Glutamatergic neuron (in vitro differentiated cells): Measurements from ENCODE around the gene MAP3K12. TPM values are rescaled to one million over a fixed set of nuclear protein-coding genes. Genes with fewer than 3 reads are reported as not detected.
A peak's percentile ranks its signal among the peaks of the same experiment; 100 is the strongest.
"Not testable (repeated sequence)": the region's sequence is repeated elsewhere in the genome, so short reads cannot be mapped to it uniquely, and the experiment has no call there.

Source experiments
- DNase-seq: peaks from one replicate; pipeline ENCODE4 v3.0.0; 2022
- H3K27ac Mint-ChIP-seq: one replicate; pipeline ENCODE4 v1.8.0; 2020; ENCODE audit warnings: mild to moderate bottlenecking, mixed read lengths, inconsistent platforms; ENCODE audit not compliant: unreplicated experiment
- H3K27me3 Mint-ChIP-seq: one replicate; pipeline ENCODE4 v1.8.0; 2020; ENCODE audit warnings: mild to moderate bottlenecking, moderate library complexity, mixed read lengths, inconsistent platforms; ENCODE audit not compliant: unreplicated experiment
- H3K36me3 Mint-ChIP-seq: one replicate; pipeline ENCODE4 v1.8.0; 2020; ENCODE audit warnings: mild to moderate bottlenecking, mixed read lengths, inconsistent platforms; ENCODE audit not compliant: unreplicated experiment
- H3K4me1 Mint-ChIP-seq: one replicate; pipeline ENCODE4 v1.8.0; 2020; ENCODE audit warnings: mild to moderate bottlenecking, low read depth, mixed read lengths, inconsistent platforms; ENCODE audit not compliant: unreplicated experiment
- H3K4me3 Mint-ChIP-seq: one replicate; pipeline ENCODE4 v1.8.0; 2020; ENCODE audit warnings: mild to moderate bottlenecking, mixed read lengths, inconsistent platforms; ENCODE audit not compliant: unreplicated experiment
- H3K9me3 Mint-ChIP-seq: one replicate; pipeline ENCODE4 v1.8.0; 2020; ENCODE audit warnings: mild to moderate bottlenecking, moderate library complexity, mixed read lengths, inconsistent platforms; ENCODE audit not compliant: unreplicated experiment
- total RNA-seq: library from RNA; stranded (reverse); fragmentation: NEBNext Ultra II Directional; extraction: Animal tissue kit (Norgen Biotek cat#: 25700); gene quantifications from one replicate; pipeline ENCODE4 v1.2.1, GENCODE V29; 2021; ENCODE audit not compliant: unreplicated experiment
- TF ChIP-seq, protein P1 (sequence below): fragments of 200-600 bp; sonication (generic); IDR thresholded peaks from one replicate; pipeline ENCODE4 v1.5.0; 2021; ENCODE audit not compliant: partially characterized antibody, unreplicated experiment

MAP3K12 gene
- total RNA-seq, 1 donor from 2014 or later, result 94.2 TPM

DNA sequence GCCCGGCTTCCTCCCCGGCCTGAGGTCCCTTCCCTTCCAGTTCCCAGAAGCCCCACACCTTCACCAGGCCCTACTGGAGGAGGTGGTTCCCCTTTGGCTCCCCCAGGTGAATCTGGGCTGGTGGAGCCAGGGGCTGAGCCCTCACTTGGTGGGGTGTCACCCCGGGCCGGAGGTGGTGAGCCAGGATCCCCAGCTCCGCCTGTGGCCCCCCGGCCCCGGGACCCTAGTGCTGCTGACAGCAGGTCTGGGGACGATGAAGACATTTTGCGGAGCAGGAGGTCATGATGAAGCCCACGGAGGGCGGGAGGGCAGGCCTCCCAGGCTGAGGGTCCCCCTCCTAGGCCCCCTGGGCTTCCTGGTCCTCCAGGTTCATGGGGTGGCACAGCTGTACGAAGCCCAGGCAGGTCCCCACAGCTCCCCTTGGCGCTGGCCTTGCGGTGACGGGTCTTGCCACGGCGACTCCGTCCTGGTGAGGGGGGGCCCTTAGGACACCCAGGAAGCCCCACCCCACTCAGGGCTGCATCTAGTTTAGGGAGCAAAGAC is 16.6 kb downstream of the MAP3K12 start:
- DNase-seq, result no peak
- peaks cover 4% of the 10 kb centered on the region for H3K36me3 Mint-ChIP-seq
- TF ChIP-seq, protein P1, sequence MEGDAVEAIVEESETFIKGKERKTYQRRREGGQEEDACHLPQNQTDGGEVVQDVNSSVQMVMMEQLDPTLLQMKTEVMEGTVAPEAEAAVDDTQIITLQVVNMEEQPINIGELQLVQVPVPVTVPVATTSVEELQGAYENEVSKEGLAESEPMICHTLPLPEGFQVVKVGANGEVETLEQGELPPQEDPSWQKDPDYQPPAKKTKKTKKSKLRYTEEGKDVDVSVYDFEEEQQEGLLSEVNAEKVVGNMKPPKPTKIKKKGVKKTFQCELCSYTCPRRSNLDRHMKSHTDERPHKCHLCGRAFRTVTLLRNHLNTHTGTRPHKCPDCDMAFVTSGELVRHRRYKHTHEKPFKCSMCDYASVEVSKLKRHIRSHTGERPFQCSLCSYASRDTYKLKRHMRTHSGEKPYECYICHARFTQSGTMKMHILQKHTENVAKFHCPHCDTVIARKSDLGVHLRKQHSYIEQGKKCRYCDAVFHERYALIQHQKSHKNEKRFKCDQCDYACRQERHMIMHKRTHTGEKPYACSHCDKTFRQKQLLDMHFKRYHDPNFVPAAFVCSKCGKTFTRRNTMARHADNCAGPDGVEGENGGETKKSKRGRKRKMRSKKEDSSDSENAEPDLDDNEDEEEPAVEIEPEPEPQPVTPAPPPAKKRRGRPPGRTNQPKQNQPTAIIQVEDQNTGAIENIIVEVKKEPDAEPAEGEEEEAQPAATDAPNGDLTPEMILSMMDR, result no peak
- no peaks in the 10 kb centered on the region for H3K4me1 Mint-ChIP-seq
- no peak overlapping the region for H3K4me3 Mint-ChIP-seq
- H3K9me3 Mint-ChIP-seq, result peaks cover 11% of the 10 kb centered on the region
- H3K27me3 Mint-ChIP-seq, result peaks cover 7% of the 10 kb centered on the region
- no peak overlapping the region for H3K27ac Mint-ChIP-seq

DNA sequence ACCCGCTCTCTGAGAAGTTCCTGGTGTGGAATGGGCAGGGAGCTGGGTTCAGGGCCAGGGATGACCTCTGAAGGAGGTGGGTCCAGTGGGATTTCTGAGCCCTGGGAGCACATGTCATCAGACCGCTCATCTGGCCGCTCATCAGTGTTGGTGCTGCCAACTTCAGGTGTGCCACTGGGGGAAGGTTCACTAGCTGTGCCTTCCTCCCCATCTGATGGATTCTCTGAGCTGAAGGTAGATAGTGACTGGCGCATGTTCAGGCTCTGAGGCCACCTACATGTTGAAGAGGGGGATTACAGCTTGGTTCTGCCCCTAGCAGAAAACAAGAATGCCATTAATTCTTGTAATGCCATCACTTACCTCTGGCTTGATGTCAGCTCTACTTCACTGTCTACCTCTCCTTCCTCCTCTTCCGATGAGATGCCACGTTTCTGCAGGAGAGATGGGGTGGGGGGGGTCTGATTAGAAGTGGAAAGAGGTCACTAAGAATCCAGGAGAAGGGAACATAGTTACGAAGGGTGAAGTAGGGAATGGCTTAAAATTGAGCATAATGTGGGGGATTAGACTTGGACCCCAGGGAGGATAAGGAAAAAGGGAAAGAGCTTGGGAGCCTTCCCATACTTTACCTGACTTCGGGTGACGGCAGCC is 17.2 kb downstream of the MAP3K12 start:
- Mint-ChIP-seq H3K4me3 (no peak overlapping the region), H3K27me3 (peaks cover 7% of the 10 kb centered on the region), H3K27ac (peak overlapping the region; percentile 62), H3K9me3 (peaks cover 11% of the 10 kb centered on the region), H3K36me3 (peaks cover 4% of the 10 kb centered on the region), H3K4me1 (peaks cover 2% of the 10 kb centered on the region)
- DNase-seq, result no peak
- TF ChIP-seq, protein P1, result peak; percentile 44

DNA sequence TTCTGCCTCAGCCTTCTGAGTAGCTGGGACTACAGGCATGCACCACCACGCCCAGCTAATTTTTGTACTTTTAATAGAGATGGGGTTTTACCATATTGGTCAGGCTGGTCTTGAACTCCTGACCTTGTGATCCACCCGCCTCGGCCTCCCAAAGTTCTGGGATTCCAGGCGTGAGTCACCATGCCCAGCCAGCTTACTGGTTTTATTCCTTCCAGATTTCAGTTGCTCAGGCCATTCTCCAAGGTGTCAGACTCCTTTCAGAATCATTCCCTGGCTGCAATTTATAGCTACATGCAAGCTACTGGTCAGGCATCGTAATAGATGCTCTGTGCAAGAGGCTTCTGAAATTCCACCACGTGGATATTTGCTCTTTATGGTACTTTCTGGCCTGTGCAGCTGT is 17.8 kb downstream of the MAP3K12 start:
- peak overlapping the region; percentile 62 for H3K27ac Mint-ChIP-seq
- H3K27me3 Mint-ChIP-seq, DNase-seq, H3K4me3 Mint-ChIP-seq, H3K4me1 Mint-ChIP-seq, H3K36me3 Mint-ChIP-seq: not testable (repeated sequence)
- H3K9me3 Mint-ChIP-seq, result peaks cover 11% of the 10 kb centered on the region

DNA sequence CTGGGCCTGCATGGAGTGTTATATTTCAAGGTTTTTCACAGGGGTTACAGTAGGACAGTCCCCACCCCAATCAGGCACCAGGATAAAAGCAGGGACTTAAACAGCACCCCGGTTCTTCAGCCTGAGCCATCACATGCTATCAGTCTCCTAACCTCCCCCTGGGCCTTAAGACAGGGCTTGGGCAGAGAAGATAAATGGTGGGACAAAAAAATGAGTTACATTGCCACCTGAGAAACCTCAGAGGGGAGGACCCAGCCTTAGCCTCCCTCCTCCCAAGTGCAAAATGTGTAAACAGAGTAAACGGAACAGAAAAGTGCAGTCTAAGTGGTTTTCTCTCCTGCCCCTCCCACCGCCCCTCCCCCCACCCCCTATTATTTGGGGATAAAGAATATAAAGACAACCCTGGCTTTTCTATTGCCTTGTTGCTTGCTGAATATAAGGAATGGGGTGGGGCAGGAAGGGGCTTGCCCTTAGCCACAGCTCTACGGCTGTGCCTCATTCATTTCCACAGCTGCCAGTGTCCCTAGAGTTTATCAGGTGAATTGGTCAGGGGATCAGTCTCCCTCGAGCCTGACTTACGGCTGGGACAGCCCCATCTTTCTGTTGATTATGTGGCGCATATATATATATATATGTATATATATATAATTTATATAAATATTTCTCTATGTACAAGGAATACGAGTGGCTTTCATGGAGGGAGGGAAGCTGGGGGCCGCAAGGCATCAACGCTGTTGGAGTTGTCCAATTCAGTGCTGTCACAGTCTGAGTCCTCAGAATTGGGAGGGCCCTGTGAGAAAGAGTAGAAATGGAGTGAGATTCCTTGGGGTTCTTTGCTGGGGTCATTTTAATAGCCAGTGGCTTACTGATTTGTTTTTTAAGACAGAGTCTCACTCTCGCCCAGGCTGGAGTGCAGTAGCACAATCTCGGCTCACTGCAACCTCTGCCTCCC is 18.5 kb downstream of the MAP3K12 start:
- no peak overlapping the region for H3K27ac Mint-ChIP-seq
- peaks cover 4% of the 10 kb centered on the region for H3K36me3 Mint-ChIP-seq
- peaks cover 7% of the 10 kb centered on the region for H3K27me3 Mint-ChIP-seq
- H3K4me3 Mint-ChIP-seq, result no peak overlapping the region
- H3K9me3 Mint-ChIP-seq, result peaks cover 11% of the 10 kb centered on the region
- DNase-seq, result no peak
- TF ChIP-seq, protein P1, result no peak
- peaks cover 15% of the 10 kb centered on the region for H3K4me1 Mint-ChIP-seq

DNA sequence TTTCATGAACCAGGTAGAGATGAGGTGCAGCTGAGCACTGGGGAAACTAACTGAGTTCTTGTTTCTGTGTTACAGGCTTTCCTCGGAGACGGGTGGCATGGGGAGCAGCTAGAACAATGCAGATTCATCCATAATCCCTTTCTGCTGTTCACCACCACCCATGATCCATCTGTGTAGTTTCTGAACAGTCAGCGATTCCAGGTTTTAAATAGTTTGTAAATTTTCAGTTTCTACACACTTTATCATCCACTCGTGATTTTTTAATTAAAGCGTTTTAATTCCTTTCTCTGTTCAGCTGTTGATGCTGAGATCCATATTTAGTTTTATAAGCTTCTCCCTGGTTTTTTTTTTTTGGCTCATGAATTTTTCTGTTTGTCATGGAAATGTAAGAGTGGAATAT is 19.9 kb downstream of the MAP3K12 start:
- Mint-ChIP-seq H3K27ac (peak overlapping the region; percentile 48), H3K4me1 (peaks cover 30% of the 10 kb centered on the region), H3K4me3 (no peak overlapping the region), H3K27me3 (peaks cover 10% of the 10 kb centered on the region), H3K9me3 (peaks cover 11% of the 10 kb centered on the region), H3K36me3 (peaks cover 4% of the 10 kb centered on the region)
- TF ChIP-seq, protein P1, result no peak
- no peak for DNase-seq
